HEK293 (cell line): ENCODE measurements around the gene NEU4.

ENCODE experiments used
- BCL11A ChIP-seq: fragments of 450-650 bp; formaldehyde crosslinking; IDR thresholded peaks from 2 replicates; pipeline ENCODE4 v1.5.1; 2016; ENCODE audit warnings: low read depth, missing biosample characterization, missing genetic modification characterization
- GLIS1 ChIP-seq: fragments of 450-650 bp; formaldehyde crosslinking; IDR thresholded peaks from 2 replicates; pipeline ENCODE4 v1.5.1; 2016; ENCODE audit warnings: missing biosample characterization, missing genetic modification characterization
- HIC1 ChIP-seq: fragments of 450-650 bp; formaldehyde crosslinking; IDR thresholded peaks from 2 replicates; pipeline ENCODE4 v1.5.1; 2016; ENCODE audit warnings: missing biosample characterization, missing genetic modification characterization
- IKZF3 ChIP-seq: fragments of 450-650 bp; IDR thresholded peaks from 2 replicates; pipeline ENCODE4 v1.5.0; 2018; ENCODE audit warnings: missing biosample characterization, mild to moderate bottlenecking, missing genetic modification characterization, moderate library complexity
- INSM2 ChIP-seq: fragments of 450-650 bp; formaldehyde crosslinking; IDR thresholded peaks from 2 replicates; pipeline ENCODE4 v1.5.1; 2016; ENCODE audit warnings: missing biosample characterization, missing genetic modification characterization
- KLF7 ChIP-seq: fragments of 450-650 bp; formaldehyde crosslinking; IDR thresholded peaks from 2 replicates; pipeline ENCODE4 v1.5.1; 2016; ENCODE audit warnings: missing biosample characterization, missing genetic modification characterization, borderline replicate concordance
- MEIS1 ChIP-seq: sonication (generic); formaldehyde crosslinking; IDR thresholded peaks from 2 replicates; pipeline ENCODE4 v1.8.1; 2022; ENCODE audit warnings: missing genetic modification reagents, mild to moderate bottlenecking, borderline replicate concordance
- REST ChIP-seq: fragments of 450-650 bp; formaldehyde crosslinking; IDR thresholded peaks from 2 replicates; pipeline ENCODE4 v1.5.1; 2016; ENCODE audit warnings: missing biosample characterization, missing genetic modification characterization
- ZBTB17 ChIP-seq: fragments of 450-650 bp; formaldehyde crosslinking; IDR thresholded peaks from 2 replicates; pipeline ENCODE4 v1.5.1; 2016; ENCODE audit warnings: missing biosample characterization, missing genetic modification characterization
- ZBTB7A ChIP-seq: fragments of 450-650 bp; formaldehyde crosslinking; IDR thresholded peaks from 2 replicates; pipeline ENCODE4 v1.5.1; 2016; ENCODE audit warnings: low read depth, missing biosample characterization, missing genetic modification characterization
- ZNF121 ChIP-seq: fragments of 450-650 bp; formaldehyde crosslinking; IDR thresholded peaks from 2 replicates; pipeline ENCODE4 v1.5.1; 2016; ENCODE audit warnings: missing biosample characterization, missing genetic modification characterization
- ZNF146 ChIP-seq: fragments of 450-650 bp; formaldehyde crosslinking; IDR thresholded peaks from 2 replicates; pipeline ENCODE4 v1.5.1; 2016; ENCODE audit warnings: missing biosample characterization, missing genetic modification characterization
- ZNF221 ChIP-seq: fragments of 450-650 bp; formaldehyde crosslinking; IDR thresholded peaks from 2 replicates; pipeline ENCODE4 v1.5.1; 2017; ENCODE audit warnings: missing biosample characterization, missing genetic modification characterization, borderline replicate concordance
- ZNF26 ChIP-seq: fragments of 450-650 bp; formaldehyde crosslinking; IDR thresholded peaks from 2 replicates; pipeline ENCODE4 v1.5.1; 2016; ENCODE audit warnings: missing biosample characterization, missing genetic modification characterization
- ZNF311 ChIP-seq: fragments of 450-650 bp; formaldehyde crosslinking; IDR thresholded peaks from 2 replicates; pipeline ENCODE4 v1.5.1; 2017; ENCODE audit warnings: missing biosample characterization, missing genetic modification characterization, borderline replicate concordance
- ZNF324 ChIP-seq: fragments of 450-650 bp; formaldehyde crosslinking; IDR thresholded peaks from 2 replicates; pipeline ENCODE4 v1.5.1; 2016; ENCODE audit warnings: missing biosample characterization, missing genetic modification characterization
- ZNF341 ChIP-seq: fragments of 450-650 bp; formaldehyde crosslinking; IDR thresholded peaks from 2 replicates; pipeline ENCODE4; 2016; ENCODE audit warnings: low read depth, missing biosample characterization, missing genetic modification characterization
- ZNF398 ChIP-seq: fragments of 450-650 bp; formaldehyde crosslinking; IDR thresholded peaks from 2 replicates; pipeline ENCODE4 v1.5.1; 2017; ENCODE audit warnings: missing biosample characterization, missing genetic modification characterization
- ZNF433 ChIP-seq: fragments of 450-650 bp; formaldehyde crosslinking; IDR thresholded peaks from 2 replicates; pipeline ENCODE4 v1.5.1; 2016; ENCODE audit warnings: missing biosample characterization, missing genetic modification characterization, low read depth
- ZNF449 ChIP-seq: fragments of 450-650 bp; formaldehyde crosslinking; IDR thresholded peaks from 2 replicates; pipeline ENCODE4 v1.5.1; 2017; ENCODE audit warnings: missing biosample characterization, mild to moderate bottlenecking, missing genetic modification characterization, moderate library complexity
- ZNF600 ChIP-seq: fragments of 450-650 bp; formaldehyde crosslinking; IDR thresholded peaks from 2 replicates; pipeline ENCODE4 v1.5.1; 2016; ENCODE audit warnings: missing biosample characterization, missing genetic modification characterization
- ZNF654 ChIP-seq: fragments of 450-650 bp; formaldehyde crosslinking; IDR thresholded peaks from 2 replicates; pipeline ENCODE4 v1.5.1; 2016; ENCODE audit warnings: low read depth, missing biosample characterization, missing genetic modification characterization
- ZNF660 ChIP-seq: fragments of 450-650 bp; IDR thresholded peaks from 2 replicates; pipeline ENCODE4 v1.5.1; 2018; ENCODE audit warnings: missing biosample characterization, mild to moderate bottlenecking, missing genetic modification characterization
- ZNF777 ChIP-seq: fragments of 450-650 bp; formaldehyde crosslinking; IDR thresholded peaks from 2 replicates; pipeline ENCODE4 v1.5.1; 2017; ENCODE audit warnings: missing biosample characterization, missing genetic modification characterization, borderline replicate concordance
- ZNF791 ChIP-seq: fragments of 450-650 bp; formaldehyde crosslinking; IDR thresholded peaks from 2 replicates; pipeline ENCODE4 v1.5.1; 2016; ENCODE audit warnings: missing biosample characterization, missing genetic modification characterization
- ZXDB ChIP-seq: fragments of 450-650 bp; formaldehyde crosslinking; IDR thresholded peaks from 2 replicates; pipeline ENCODE4 v1.5.1; 2016; ENCODE audit warnings: missing biosample characterization, missing genetic modification characterization

NEU4 gene

GRCh38 chr2:241844066-241844728 is 35.2 kb downstream of the NEU4 start (continued):
- TF ChIP-seq REST (tag by site-specific recombination) (peak; percentile 46; the same call in 1 of the 2 replicates), ZNF398 (tag by site-specific recombination) (no peak), ZNF660 (tag by site-specific recombination) (peak; percentile 40; the same call in 1 of the 2 replicates), ZNF600 (tag by site-specific recombination) (0 out of 2 replicates have a peak, but pooled peaks have one; percentile 25), ZNF433 (no peak), ZNF341 (tag by site-specific recombination) (no peak), KLF7 (tag by site-specific recombination) (no peak), ZXDB (tag by site-specific recombination) (no peak), BCL11A (tag by site-specific recombination) (no peak), ZNF26 (tag by site-specific recombination) (no peak), ZNF146 (tag by site-specific recombination) (no peak), IKZF3 (0 out of 2 replicates have a peak, but pooled peaks have one; percentile 16), GLIS1 (tag by site-specific recombination) (peak; percentile 9; the same call in 1 of the 2 replicates), ZNF311 (tag by site-specific recombination) (no peak), ZNF221 (tag by site-specific recombination) (no peak), HIC1 (tag by site-specific recombination) (no peak), ZNF449 (no peak), ZNF324 (tag by site-specific recombination) (no peak), ZBTB17 (tag by site-specific recombination) (0 out of 2 replicates have a peak, but pooled peaks have one; percentile 15), ZNF654 (tag by site-specific recombination) (no peak), ZBTB7A (tag by site-specific recombination) (no peak), MEIS1 (CRISPR knock-in tag) (no peak), ZNF791 (no peak), INSM2 (tag by site-specific recombination) (no peak), ZNF777 (no peak), ZNF121 (0 out of 2 replicates have a peak, but pooled peaks have one; percentile 30)
